GM13976 (cell line): ENCODE measurements around the gene SAMD4A.

Experiments
- DNase-seq: peaks from one replicate; pipeline ENCODE4 v3.0.0; 2012; ENCODE audit warnings: low spot score
- CTCF ChIP-seq: IDR thresholded peaks from 2 replicates; pipeline ENCODE4 v1.5.1; 2012; ENCODE audit warnings: borderline replicate concordance, mild to moderate bottlenecking; ENCODE audit not compliant: insufficient read depth; ENCODE audit errors: extremely low read depth, missing control alignments, control extremely low read depth
- in situ Hi-C: fragments of 300-500 bp; cut with MboI; formaldehyde crosslinking; loops from one replicate; pipeline ENCODE4 v1.12.0; 2022; ENCODE audit warnings: low sequenced_read_pairs, mixed read lengths, inconsistent platforms; ENCODE audit not compliant: unreplicated experiment

SAMD4A gene

GRCh38 chr14:54568821-54569595 lies 2.1 kb downstream of the SAMD4A start:
- in situ Hi-C loops = loop anchor here (5.0 kb wide), 1 partner anchor 203 kb away; no protein-coding TSS in a partner anchor
- DNase-seq = no peak
- no peak for TF ChIP-seq CTCF

DNA sequence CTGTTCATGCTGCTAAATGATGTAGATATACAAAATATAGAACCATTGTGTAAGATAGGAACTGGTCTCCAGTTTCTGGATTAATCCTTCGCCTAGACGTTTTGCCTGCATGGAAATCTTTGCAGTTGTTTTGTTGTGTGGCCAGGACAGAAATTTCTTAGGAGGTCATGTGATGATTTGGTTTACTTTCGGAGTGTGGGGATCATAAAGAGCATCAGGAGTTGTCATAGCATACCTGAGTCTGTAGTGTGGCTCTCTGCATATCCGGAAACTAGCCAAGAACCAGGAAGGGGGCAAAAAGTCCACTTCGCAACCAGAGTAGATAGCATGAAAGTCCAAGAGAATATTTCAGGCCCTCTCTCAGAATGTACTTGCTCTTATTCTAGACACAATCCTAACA lies 3.1 kb downstream of the SAMD4A start:
- DNase-seq = no peak
- in situ Hi-C loops = loop anchor here (10.0 kb wide), 1 partner anchor 115 kb away; no protein-coding TSS in a partner anchor

DNA sequence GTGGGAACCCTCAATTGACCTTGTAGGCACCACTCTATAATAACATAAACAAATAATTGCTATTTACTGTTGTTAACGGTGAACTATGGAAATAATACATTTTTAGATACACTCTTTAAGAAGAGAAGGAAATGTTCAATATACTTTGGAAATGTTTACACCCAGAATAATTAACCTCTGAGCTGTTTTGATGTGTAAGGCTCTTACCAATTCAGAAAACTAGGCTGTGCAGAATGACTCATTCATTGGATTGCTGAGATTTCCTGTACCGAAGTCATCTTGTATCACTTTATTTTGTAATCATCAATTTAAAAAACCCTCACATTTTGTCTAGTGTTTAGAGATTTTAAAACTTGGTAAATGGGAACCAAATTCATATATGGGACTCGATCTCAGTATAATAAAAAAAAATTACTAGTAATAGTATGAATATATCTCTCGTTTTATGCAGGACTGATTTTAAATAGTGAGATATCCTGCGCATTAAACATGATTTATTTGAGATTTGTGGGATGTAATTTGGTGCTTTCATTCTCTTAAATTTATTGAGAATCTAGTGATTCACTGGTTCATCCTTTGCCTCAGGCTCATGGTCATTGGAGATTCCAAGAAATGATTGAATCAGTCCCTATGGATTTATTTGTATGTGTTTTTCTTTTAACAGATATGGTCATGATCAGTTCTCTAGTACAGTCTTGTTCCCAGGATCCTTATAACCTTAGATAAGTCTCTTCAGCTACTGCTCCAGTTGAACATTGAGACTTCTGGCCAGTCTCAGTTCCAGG lies 3.9 kb downstream of the SAMD4A start:
- no peak for DNase-seq
- TF ChIP-seq CTCF = no peak
- in situ Hi-C loops = loop anchor here (10.0 kb wide), 1 partner anchor 114 kb away; no protein-coding TSS in a partner anchor

More for the DNA sequence above, 3.1 kb downstream of the SAMD4A start:
- TF ChIP-seq CTCF = no peak

GRCh38 chr14:54572316-54572715 lies 5.4 kb downstream of the SAMD4A start:
- DNase-seq = no peak
- peak; percentile 24 for TF ChIP-seq CTCF
- in situ Hi-C loops = loop anchor here (10.0 kb wide), 1 partner anchor 112 kb away; no protein-coding TSS in a partner anchor

DNA sequence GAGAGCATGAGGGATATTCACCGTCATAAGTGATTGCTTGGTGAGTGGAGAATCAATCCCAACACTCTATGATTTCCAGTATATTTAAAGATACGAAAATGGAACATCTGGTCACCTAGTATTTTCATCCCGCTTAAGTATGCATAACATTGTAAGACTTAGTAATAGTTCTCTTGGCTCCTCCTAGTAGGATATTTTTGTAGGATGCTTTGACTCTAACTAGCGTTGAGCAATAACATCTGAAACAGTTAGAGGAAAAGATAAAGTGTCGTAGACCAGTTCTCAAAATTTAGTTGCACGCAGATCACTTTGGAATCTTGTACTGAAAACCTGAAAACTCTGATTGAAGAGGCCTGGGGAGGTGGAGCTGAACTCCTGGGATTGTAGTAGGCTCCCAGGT lies 7.6 kb downstream of the SAMD4A start:
- TF ChIP-seq CTCF = no peak
- DNase-seq = no peak
- in situ Hi-C loops = loop anchor here (10.0 kb wide), 1 partner anchor 110 kb away; no protein-coding TSS in a partner anchor

DNA sequence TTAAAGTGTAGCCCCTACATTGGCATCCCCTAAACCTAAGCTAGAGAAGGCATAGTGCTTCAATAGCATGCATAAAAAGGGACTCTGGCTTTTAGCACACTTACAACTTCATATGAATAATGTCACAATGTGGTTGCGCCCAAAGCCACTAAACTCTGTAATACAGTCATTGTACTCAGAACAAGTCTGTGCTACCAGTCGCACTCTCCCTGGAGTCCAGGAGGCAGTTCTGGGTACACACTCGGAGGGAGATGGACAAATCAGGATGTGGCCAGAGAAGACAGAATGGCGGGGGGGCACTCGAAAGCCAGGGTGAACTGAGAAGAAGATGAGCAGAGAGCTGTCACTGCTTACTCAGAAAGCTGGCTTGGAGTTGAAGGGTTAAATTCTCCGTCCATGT lies 10.6 kb downstream of the SAMD4A start:
- TF ChIP-seq CTCF = no peak
- no peak for DNase-seq
- in situ Hi-C loops = loop anchor here (10.0 kb wide), 1 partner anchor 107 kb away; no protein-coding TSS in a partner anchor
